Measurements from ENCODE around the gene AGPAT3. TPM values are rescaled to one million over a fixed set of nuclear protein-coding genes. Genes with fewer than 3 reads are reported as not detected.

The AGPAT3 gene
- total RNA-seq, 5 donors from 2014 or later (not counting 1 experiment from before 2014, with no cell fraction given), result 48.4 to 77.2 (median 65.1) TPM

DNA sequence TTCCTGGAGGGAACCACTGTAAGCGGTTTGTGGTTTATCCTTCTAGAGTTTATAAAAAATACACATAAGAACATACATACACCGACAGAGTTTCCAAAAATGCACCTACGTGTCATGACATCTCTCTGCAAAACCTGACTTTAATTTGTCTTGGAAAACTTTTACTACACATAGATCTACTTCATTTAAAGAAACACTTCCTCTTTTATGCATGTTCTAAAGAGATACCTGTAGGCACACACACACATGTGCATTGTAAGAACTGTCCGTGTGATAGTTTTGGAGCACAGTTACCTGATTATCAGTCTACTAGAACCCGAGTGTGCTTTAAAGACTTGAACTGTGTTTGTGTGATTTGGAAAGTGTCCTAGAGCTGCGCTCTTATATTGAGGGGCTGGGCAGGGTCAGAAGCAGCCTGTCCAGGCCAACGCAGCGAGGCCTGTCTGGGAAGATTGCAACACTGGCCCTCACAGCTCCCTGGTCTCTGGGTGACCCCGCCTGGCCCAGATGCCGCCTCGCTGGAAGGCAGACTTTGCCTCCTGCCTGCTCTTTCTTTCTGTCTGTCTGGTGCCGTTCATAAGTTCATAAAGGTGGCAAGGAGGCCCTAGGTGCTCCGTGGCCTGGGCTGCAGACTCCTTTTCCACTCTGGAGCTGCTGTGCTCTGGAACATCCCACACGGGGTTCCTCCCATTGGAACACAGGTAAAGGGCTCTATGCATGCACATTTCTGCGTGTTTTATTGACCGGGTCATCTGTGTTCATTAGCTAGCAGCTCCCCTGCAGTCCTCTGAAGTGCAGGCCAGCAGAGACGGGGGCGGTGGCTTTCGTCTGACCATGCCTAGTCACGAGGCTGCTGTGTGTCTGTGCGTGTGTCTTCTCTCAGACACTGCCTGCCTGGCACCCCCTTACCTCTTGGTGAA is 46.3 kb downstream of the AGPAT3 start:
- H3K27ac Mint-ChIP-seq, result no peak overlapping the region
- ATAC-seq (replicated peaks in 1 of 4), result no peak
- CTCF ChIA-PET, result interaction anchor here in 1 of 2 donors (0.6 kb wide), 1 partner anchor 45 kb away, joined by 5 read pairs; no protein-coding TSS in a partner anchor

DNA sequence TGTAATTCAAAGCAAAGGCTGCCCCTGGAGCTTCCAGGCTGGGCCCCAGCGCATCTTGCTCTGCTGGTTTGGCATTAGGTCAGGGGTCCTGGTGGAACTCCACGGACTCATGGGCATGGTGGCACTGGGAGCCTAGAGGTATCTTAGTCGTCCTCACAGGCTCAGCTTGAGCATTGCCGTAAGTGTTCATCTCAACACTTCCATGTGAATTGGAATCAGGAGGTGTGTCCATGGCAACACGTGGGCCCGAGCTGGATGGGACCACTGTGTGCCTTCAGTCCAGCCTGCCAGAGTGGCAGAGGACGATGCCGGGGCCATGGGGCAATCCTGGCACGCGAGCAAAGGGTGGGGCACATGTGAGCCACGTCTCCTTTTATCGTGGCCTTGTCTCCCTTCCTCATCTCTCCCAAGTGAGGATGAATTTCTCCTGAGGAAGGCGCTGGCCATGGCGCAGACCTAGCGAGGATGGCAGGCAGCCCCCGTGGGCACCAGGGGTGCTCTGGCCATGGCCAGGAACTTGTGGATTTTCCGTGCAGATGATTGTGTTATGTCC is 47.0 kb downstream of the AGPAT3 start:
- H3K4me3 Mint-ChIP-seq, result no peak overlapping the region
- DNase-seq, result no peak
- no peak overlapping the region for H3K27ac Mint-ChIP-seq
- CTCF ChIA-PET, result no interaction called here
- H3K4me1 Mint-ChIP-seq, result peaks cover 30 to 36% (median 36%) of the 10 kb centered on the region in 3 donors
- WGBS (ENCODE audit: insufficient coverage), result 96% methylated on average over 14 of the region's 17 CpGs
- no peak overlapping the region for H3K4me3 ChIP-seq (ENCODE audit: control insufficient read depth in 1 of 2, extremely low read depth in 1 of 2, low read length in 1 of 2)
- peaks cover 10 to 15% of the 10 kb centered on the region in 2 donors for H3K36me3 ChIP-seq (ENCODE audit: control insufficient read depth in 2 of 2, extremely low read depth in 1 of 2, insufficient read depth in 1 of 2, low read length in 1 of 2)
- no peaks in the 10 kb centered on the region for H3K9me3 ChIP-seq
- no peak for ATAC-seq (replicated peaks in 1 of 4)
- no peaks in the 10 kb centered on the region for H3K27me3 ChIP-seq (replicated peaks in 1 of 2; ENCODE audit: control insufficient read depth in 2 of 2, extremely low read depth in 1 of 2, insufficient read depth in 2 of 2, low read length in 1 of 2)
- H3K27ac ChIP-seq (ENCODE audit: low read length), result no peak overlapping the region
- peaks cover 3 to 10% (median 8%) of the 10 kb centered on the region in 3 donors for H3K9me3 Mint-ChIP-seq
- H3K36me3 Mint-ChIP-seq, result peaks cover 22% of the 10 kb centered on the region
- POLR2A ChIA-PET, result no interaction called here
- peaks cover 4 to 19% of the 10 kb centered on the region in 2 experiments for H3K4me1 ChIP-seq (ENCODE audit: control insufficient read depth in 1 of 2, extremely low read depth in 1 of 2, insufficient read depth in 2 of 2, low read length in 2 of 2)
- H3K27me3 Mint-ChIP-seq, result no peaks in the 10 kb centered on the region

More for the DNA sequence above, 46.3 kb downstream of the AGPAT3 start:
- DNase-seq, result no peak
- peaks cover 22 to 30% (median 29%) of the 10 kb centered on the region in 3 donors for H3K4me1 Mint-ChIP-seq
- peaks cover 15% of the 10 kb centered on the region in 2 donors for H3K36me3 ChIP-seq (ENCODE audit: control insufficient read depth in 2 of 2, extremely low read depth in 1 of 2, insufficient read depth in 1 of 2, low read length in 1 of 2)
- H3K4me3 Mint-ChIP-seq, result no peak overlapping the region
- H3K4me3 ChIP-seq (ENCODE audit: control insufficient read depth in 1 of 2, extremely low read depth in 1 of 2, low read length in 1 of 2), result no peak overlapping the region
- 96% methylated on average over 19 of the region's 21 CpGs for WGBS (ENCODE audit: insufficient coverage)
- H3K9me3 Mint-ChIP-seq, result peaks cover 3 to 10% (median 8%) of the 10 kb centered on the region in 3 donors
- POLR2A ChIA-PET, result no interaction called here
- H3K4me1 ChIP-seq (ENCODE audit: control insufficient read depth in 1 of 2, extremely low read depth in 1 of 2, insufficient read depth in 2 of 2, low read length in 2 of 2), result peaks cover 2 to 14% of the 10 kb centered on the region in 2 experiments
- H3K9me3 ChIP-seq, result no peaks in the 10 kb centered on the region
- H3K36me3 Mint-ChIP-seq, result peaks cover 24% of the 10 kb centered on the region
- H3K27me3 Mint-ChIP-seq, result no peaks in the 10 kb centered on the region
- H3K27me3 ChIP-seq (replicated peaks in 1 of 2; ENCODE audit: control insufficient read depth in 2 of 2, extremely low read depth in 1 of 2, insufficient read depth in 2 of 2, low read length in 1 of 2), result no peaks in the 10 kb centered on the region
- H3K27ac ChIP-seq (ENCODE audit: low read length), result no peak overlapping the region

DNA sequence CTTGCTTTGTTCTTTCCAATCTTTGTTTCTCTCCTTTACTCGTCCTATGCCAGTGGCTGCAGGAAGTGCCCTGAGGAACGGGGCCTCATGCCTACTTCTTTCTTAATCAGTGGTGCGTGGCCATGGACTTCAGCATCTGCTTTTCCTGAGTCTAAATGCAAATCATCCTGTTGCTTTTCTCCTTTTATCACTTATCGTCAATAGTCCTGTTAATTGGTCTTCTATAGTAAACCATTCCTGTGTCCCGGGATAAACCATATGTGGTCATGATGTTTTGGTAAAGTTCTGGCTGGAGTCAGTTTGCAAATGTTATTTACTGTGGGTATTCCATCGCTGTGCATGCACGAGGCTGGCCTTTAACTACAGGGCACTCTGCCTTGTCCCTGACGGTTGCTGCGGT is 47.5 kb downstream of the AGPAT3 start:
- Histone ChIP-seq H3K36me3 (ENCODE audit: control insufficient read depth in 2 of 2, extremely low read depth in 1 of 2, insufficient read depth in 1 of 2, low read length in 1 of 2) (peaks cover 10 to 15% of the 10 kb centered on the region in 2 donors), H3K9me3 (no peaks in the 10 kb centered on the region), H3K4me1 (ENCODE audit: control insufficient read depth in 1 of 2, extremely low read depth in 1 of 2, insufficient read depth in 2 of 2, low read length in 2 of 2) (peaks cover 6 to 23% of the 10 kb centered on the region in 2 experiments), H3K27ac (ENCODE audit: low read length) (no peak overlapping the region), H3K27me3 (replicated peaks in 1 of 2; ENCODE audit: control insufficient read depth in 2 of 2, extremely low read depth in 1 of 2, insufficient read depth in 2 of 2, low read length in 1 of 2) (no peaks in the 10 kb centered on the region), H3K4me3 (ENCODE audit: control insufficient read depth in 1 of 2, extremely low read depth in 1 of 2, low read length in 1 of 2) (no peak overlapping the region)
- 96% methylated on average over 5 of the region's 9 CpGs for WGBS (ENCODE audit: insufficient coverage)
- no peak overlapping the region for H3K4me3 Mint-ChIP-seq
- no peak overlapping the region for H3K27ac Mint-ChIP-seq
- ATAC-seq (replicated peaks in 1 of 4) (no peak), DNase-seq (no peak)
- CTCF ChIA-PET, result no interaction called here
- H3K4me1 Mint-ChIP-seq, result peaks cover 35 to 41% (median 40%) of the 10 kb centered on the region in 3 donors
- no peaks in the 10 kb centered on the region for H3K27me3 Mint-ChIP-seq
- H3K9me3 Mint-ChIP-seq, result peaks cover 3 to 10% (median 8%) of the 10 kb centered on the region in 3 donors
- peaks cover 20% of the 10 kb centered on the region for H3K36me3 Mint-ChIP-seq
- POLR2A ChIA-PET, result no interaction called here

DNA sequence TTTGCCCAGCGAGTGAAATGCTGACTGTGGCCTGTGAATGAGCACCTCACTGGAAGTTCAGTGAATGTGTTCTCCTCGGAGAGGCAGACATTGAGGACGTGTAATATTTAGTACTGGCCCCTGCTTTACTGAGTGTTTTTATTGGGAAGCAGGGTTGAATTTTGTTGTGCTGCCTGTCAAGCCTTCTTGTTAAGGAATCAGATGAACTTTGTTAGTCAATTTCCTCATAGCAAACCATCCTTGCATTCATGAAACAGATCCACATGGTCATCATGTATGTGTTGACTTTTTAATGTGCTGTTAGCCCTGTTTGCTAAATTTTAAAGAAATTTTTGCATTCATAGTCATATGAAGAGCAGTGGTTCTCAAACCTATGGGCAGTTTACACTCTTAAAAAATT is 47.9 kb downstream of the AGPAT3 start:
- H3K4me1 ChIP-seq (ENCODE audit: control insufficient read depth in 1 of 2, extremely low read depth in 1 of 2, insufficient read depth in 2 of 2, low read length in 2 of 2), result peaks cover 8 to 27% of the 10 kb centered on the region in 2 experiments
- Mint-ChIP-seq H3K9me3 (peaks cover 3 to 10% (median 8%) of the 10 kb centered on the region in 3 donors), H3K27me3 (no peaks in the 10 kb centered on the region), H3K27ac (no peak overlapping the region), H3K4me3 (no peak overlapping the region), H3K4me1 (peaks cover 36 to 44% (median 41%) of the 10 kb centered on the region in 3 donors), H3K36me3 (peaks cover 20% of the 10 kb centered on the region)
- WGBS (ENCODE audit: insufficient coverage), result 95% methylated on average over 2 of the region's 3 CpGs
- ATAC-seq (replicated peaks in 1 of 4) (no peak), DNase-seq (no peak)
- H3K9me3 ChIP-seq, result no peaks in the 10 kb centered on the region
- H3K27ac ChIP-seq (ENCODE audit: low read length), result no peak overlapping the region
- H3K27me3 ChIP-seq (replicated peaks in 1 of 2; ENCODE audit: control insufficient read depth in 2 of 2, extremely low read depth in 1 of 2, insufficient read depth in 2 of 2, low read length in 1 of 2), result no peaks in the 10 kb centered on the region
- peaks cover 10 to 15% of the 10 kb centered on the region in 2 donors for H3K36me3 ChIP-seq (ENCODE audit: control insufficient read depth in 2 of 2, extremely low read depth in 1 of 2, insufficient read depth in 1 of 2, low read length in 1 of 2)
- H3K4me3 ChIP-seq (ENCODE audit: control insufficient read depth in 1 of 2, extremely low read depth in 1 of 2, low read length in 1 of 2), result no peak overlapping the region
- ChIA-PET CTCF (no interaction called here), POLR2A (no interaction called here)

DNA sequence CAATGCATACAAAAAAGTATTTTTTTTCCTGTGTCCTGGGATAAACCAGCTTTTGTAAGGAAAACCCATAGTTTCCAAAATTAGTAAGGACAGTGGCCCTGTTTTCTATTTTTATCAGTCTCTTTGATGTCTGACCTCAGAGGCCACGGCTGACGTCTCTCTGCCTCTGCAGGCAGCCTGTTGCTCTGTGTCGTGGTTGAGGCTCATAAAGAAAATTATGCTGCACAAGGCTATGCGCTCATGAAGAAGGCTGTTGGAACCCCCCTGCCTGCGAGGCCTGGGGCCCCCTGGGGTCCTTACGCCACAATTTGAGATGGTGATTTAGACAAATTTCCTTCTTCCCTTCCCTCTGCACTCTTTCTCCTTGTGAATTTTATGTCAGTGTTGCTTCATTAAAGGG is 48.9 kb downstream of the AGPAT3 start:
- no peak overlapping the region for H3K27ac ChIP-seq (ENCODE audit: low read length)
- no peak for ATAC-seq (replicated peaks in 1 of 4)
- ChIA-PET CTCF (no interaction called here), POLR2A (no interaction called here)
- DNase-seq, result peak in 3 of 35 experiments; percentile 7 to 36 (median 18)
- Mint-ChIP-seq H3K4me1 (peaks cover 44 to 54% (median 50%) of the 10 kb centered on the region in 3 donors), H3K27ac (peak overlapping the region in 1 of 2 donors; percentile 23), H3K9me3 (peaks cover 3 to 10% (median 8%) of the 10 kb centered on the region in 3 donors), H3K36me3 (peaks cover 20% of the 10 kb centered on the region), H3K4me3 (no peak overlapping the region), H3K27me3 (no peaks in the 10 kb centered on the region)
- WGBS (ENCODE audit: insufficient coverage), result no CpG with 5 or more reads among the region's 6 CpGs
- H3K9me3 ChIP-seq, result no peaks in the 10 kb centered on the region
- peaks cover 10 to 35% of the 10 kb centered on the region in 2 experiments for H3K4me1 ChIP-seq (ENCODE audit: control insufficient read depth in 1 of 2, extremely low read depth in 1 of 2, insufficient read depth in 2 of 2, low read length in 2 of 2)
- H3K4me3 ChIP-seq (ENCODE audit: control insufficient read depth in 1 of 2, extremely low read depth in 1 of 2, low read length in 1 of 2), result no peak overlapping the region
- no peaks in the 10 kb centered on the region for H3K27me3 ChIP-seq (replicated peaks in 1 of 2; ENCODE audit: control insufficient read depth in 2 of 2, extremely low read depth in 1 of 2, insufficient read depth in 2 of 2, low read length in 1 of 2)
- H3K36me3 ChIP-seq (ENCODE audit: control insufficient read depth in 2 of 2, extremely low read depth in 1 of 2, insufficient read depth in 1 of 2, low read length in 1 of 2), result peaks cover 7 to 10% of the 10 kb centered on the region in 2 donors

DNA sequence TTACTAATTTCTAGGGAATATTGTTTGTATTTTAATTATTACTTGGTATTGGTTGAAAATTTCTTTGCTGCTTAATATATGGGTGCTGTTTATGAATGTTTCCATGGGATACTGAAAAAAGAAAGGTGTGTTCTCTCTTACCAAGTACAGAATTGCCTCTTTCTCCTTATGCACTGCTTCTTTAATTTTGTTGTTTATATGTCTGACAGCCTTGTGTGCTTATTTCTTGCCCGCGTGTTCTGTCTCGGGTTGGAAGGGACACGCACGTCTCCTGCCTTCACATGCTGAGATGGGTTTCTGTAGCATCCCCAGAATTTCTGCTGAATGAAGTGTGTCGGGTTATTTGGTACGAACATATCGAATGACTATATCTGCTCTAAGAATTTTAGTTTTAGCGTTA is 51.1 kb downstream of the AGPAT3 start:
- peaks cover 3 to 10% (median 8%) of the 10 kb centered on the region in 3 donors for H3K9me3 Mint-ChIP-seq
- H3K4me3 Mint-ChIP-seq, result peak overlapping the region; percentile 73 to 91 (median 86)
- no peaks in the 10 kb centered on the region for H3K27me3 ChIP-seq (replicated peaks in 1 of 2; ENCODE audit: control insufficient read depth in 2 of 2, extremely low read depth in 1 of 2, insufficient read depth in 2 of 2, low read length in 1 of 2)
- H3K9me3 ChIP-seq, result no peaks in the 10 kb centered on the region
- H3K36me3 Mint-ChIP-seq, result peaks cover 15% of the 10 kb centered on the region
- 100% methylated on average over 3 of the region's 9 CpGs for WGBS (ENCODE audit: insufficient coverage)
- H3K27me3 Mint-ChIP-seq, result no peaks in the 10 kb centered on the region
- peaks cover 7 to 11% of the 10 kb centered on the region in 2 donors for H3K36me3 ChIP-seq (ENCODE audit: control insufficient read depth in 2 of 2, extremely low read depth in 1 of 2, insufficient read depth in 1 of 2, low read length in 1 of 2)
- H3K4me1 ChIP-seq (ENCODE audit: control insufficient read depth in 1 of 2, extremely low read depth in 1 of 2, insufficient read depth in 2 of 2, low read length in 2 of 2), result peaks cover 11 to 43% of the 10 kb centered on the region in 2 experiments
- H3K27ac Mint-ChIP-seq, result peak overlapping the region; percentile 90 to 96
- H3K4me3 ChIP-seq (ENCODE audit: control insufficient read depth in 1 of 2, extremely low read depth in 1 of 2, low read length in 1 of 2), result no peak overlapping the region
- POLR2A ChIA-PET, result interaction anchor here in 1 of 2 donors (0.6 kb wide), 1 partner anchor 15 kb away, joined by 8 read pairs; no protein-coding TSS in a partner anchor
- H3K4me1 Mint-ChIP-seq, result peaks cover 56 to 64% (median 59%) of the 10 kb centered on the region in 3 donors
- ATAC-seq (replicated peaks in 1 of 4) (no peak), DNase-seq (no peak)
- peak overlapping the region; percentile 83 for H3K27ac ChIP-seq (ENCODE audit: low read length)
- CTCF ChIA-PET, result no interaction called here

All from T-cell (primary cell).